NCI-H748 treated with DMSO at 0.1 percent for 48 hours (cell line): ENCODE data around the gene CHRM4.

ENCODE experiments used
- DNase-seq: peaks from one replicate; lab custom pipeline; 2025; lab: John Stamatoyannopoulos, UW

Gene CHRM4

GRCh38 chr11:46391578-46392420 is at the start of gene CHRM4:
TSS of gene CHRM4 (minus strand) at chr11:46391776. CDS start at chr11:46386557, 5,219 bp downstream.
- DNase-seq = peak; percentile 57

GRCh38 chr11:46438211-46438610 is 46.6 kb upstream of the CHRM4 start:
- DNase-seq = no peak

GRCh38 chr11:46437122-46437689 is 45.6 kb upstream of the CHRM4 start:
- no peak for DNase-seq

GRCh38 chr11:46436113-46436512 is 44.5 kb upstream of the CHRM4 start:
- DNase-seq = no peak

- DNase-seq = no peak
These were observed 44.1 kb upstream of the CHRM4 start for GRCh38 chr11:46435679-46436078.

GRCh38 chr11:46431211-46431610 is 39.6 kb upstream of the CHRM4 start:
- no peak for DNase-seq

GRCh38 chr11:46429717-46430116 is 38.1 kb upstream of the CHRM4 start:
- DNase-seq = no peak

GRCh38 chr11:46427364-46427763 is 35.8 kb upstream of the CHRM4 start:
- no peak for DNase-seq

GRCh38 chr11:46426233-46426991 is 34.8 kb upstream of the CHRM4 start:
- no peak for DNase-seq

- no peak for DNase-seq
These were observed 31.0 kb upstream of the CHRM4 start for GRCh38 chr11:46422588-46422987.

- no peak for DNase-seq
These were observed 29.8 kb upstream of the CHRM4 start for GRCh38 chr11:46421257-46421880.

- no peak for DNase-seq
These were observed 28.9 kb upstream of the CHRM4 start for GRCh38 chr11:46420513-46420912.

- DNase-seq = no peak
These were observed 27.2 kb upstream of the CHRM4 start for GRCh38 chr11:46418751-46419150.

- DNase-seq = no peak
These were observed 26.1 kb upstream of the CHRM4 start for GRCh38 chr11:46417711-46418110.

- DNase-seq = no peak
These were observed 23.3 kb upstream of the CHRM4 start for GRCh38 chr11:46414879-46415278.

- peak; percentile 90 for DNase-seq
These were observed 22.9 kb upstream of the CHRM4 start for GRCh38 chr11:46414466-46414796.

GRCh38 chr11:46413760-46414465 is 22.3 kb upstream of the CHRM4 start:
- no peak for DNase-seq

GRCh38 chr11:46410021-46410420 is 18.4 kb upstream of the CHRM4 start:
- DNase-seq = no peak

- no peak for DNase-seq
These were observed 16.9 kb upstream of the CHRM4 start for GRCh38 chr11:46408407-46408986.

GRCh38 chr11:46407635-46408034 is 16.1 kb upstream of the CHRM4 start:
- no peak for DNase-seq

GRCh38 chr11:46404476-46405017 is 13.0 kb upstream of the CHRM4 start:
- DNase-seq = no peak
